WTC11 (cell line): ENCODE measurements around the gene KCNA1. TPM values are rescaled to one million over a fixed set of nuclear protein-coding genes. Genes with fewer than 3 reads are reported as not detected.

ENCODE experiments used
- ATAC-seq: fragments of 200-7000 bp; cut with Tn5 transposase; 2 replicates; pipeline ENCODE4 v1.10.0; 2021; ENCODE audit warnings: mild to moderate bottlenecking, moderate library complexity
- CTCF ChIA-PET: fragments of 300-600 bp; sonication (Branson Sonifier 250); formaldehyde crosslinking; loops from one replicate; lab custom pipeline; 2021; ENCODE audit warnings: antibody characterized with exemption; lab: Charles Lee
- POLR2A ChIA-PET: fragments of 350-600 bp; sonication (Branson Sonifier 250); formaldehyde crosslinking; loops from one replicate; lab custom pipeline; 2021; ENCODE audit warnings: antibody characterized with exemption; lab: Charles Lee
- DNase-seq: peaks from one replicate; pipeline ENCODE4 v3.0.0; 2021; ENCODE audit warnings: low spot score
- H3K27ac Mint-ChIP-seq: 2 replicates; pipeline ENCODE4 v1.8.0; 2021; ENCODE audit warnings: mixed read lengths
- H3K27me3 Mint-ChIP-seq: 2 replicates; pipeline ENCODE4 v1.8.0; 2021; ENCODE audit warnings: low read depth, mild to moderate bottlenecking, moderate library complexity, mixed read lengths
- H3K36me3 Mint-ChIP-seq: 2 replicates; pipeline ENCODE4 v1.8.0; 2021; ENCODE audit warnings: mixed read lengths
- H3K4me1 Mint-ChIP-seq: 2 replicates; pipeline ENCODE4 v1.8.0; 2022; ENCODE audit warnings: mixed read lengths
- H3K4me3 Mint-ChIP-seq: 2 replicates; pipeline ENCODE4 v1.8.0; 2021; ENCODE audit warnings: mild to moderate bottlenecking, moderate library complexity, mixed read lengths
- H3K9me3 Mint-ChIP-seq: 2 replicates; pipeline ENCODE4 v1.8.0; 2021; ENCODE audit warnings: mixed read lengths
- CDX4 ChIP-seq: fragments of 250-450 bp; sonication (Bioruptor Pico); IDR thresholded peaks from 2 replicates; pipeline ENCODE4 v1.9.0; 2021; ENCODE audit warnings: moderate library complexity, mild to moderate bottlenecking, inconsistent platforms, borderline replicate concordance
- CTCF ChIP-seq: fragments of 200-600 bp; IDR thresholded peaks from 2 replicates; pipeline ENCODE4 v1.8.0; 2022; ENCODE audit warnings: antibody characterized with exemption
- GABPB1 ChIP-seq: sonication (generic); formaldehyde crosslinking; IDR thresholded peaks from 2 replicates; pipeline ENCODE4 v1.8.1; 2023; ENCODE audit warnings: mild to moderate bottlenecking, missing genetic modification reagents
- GRHL2 ChIP-seq: fragments of 250-450 bp; sonication (Bioruptor Pico); IDR thresholded peaks from 2 replicates; pipeline ENCODE4 v1.8.0; 2022; ENCODE audit warnings: mild to moderate bottlenecking, moderate library complexity; ENCODE audit not compliant: insufficient replicate concordance, severe bottlenecking
- IRF2 ChIP-seq: sonication (generic); formaldehyde crosslinking; IDR thresholded peaks from 2 replicates; pipeline ENCODE4 v1.8.0; 2022; ENCODE audit warnings: low read depth, missing genetic modification reagents, borderline replicate concordance
- MLX ChIP-seq: sonication (generic); formaldehyde crosslinking; IDR thresholded peaks from 2 replicates; pipeline ENCODE4 v1.8.1; 2023; ENCODE audit warnings: mild to moderate bottlenecking, missing genetic modification reagents, moderate library complexity
- PRDM15 ChIP-seq: sonication (generic); formaldehyde crosslinking; IDR thresholded peaks from 2 replicates; pipeline ENCODE4 v1.8.0; 2022; ENCODE audit warnings: missing genetic modification reagents
- RELA ChIP-seq: sonication (generic); formaldehyde crosslinking; IDR thresholded peaks from 2 replicates; pipeline ENCODE4 v1.8.1; 2022; ENCODE audit warnings: missing genetic modification reagents, mild to moderate bottlenecking, borderline replicate concordance
- SMAD3 ChIP-seq: sonication (generic); formaldehyde crosslinking; IDR thresholded peaks from 2 replicates; pipeline ENCODE4 v1.8.0; 2022; ENCODE audit warnings: missing genetic modification reagents, mild to moderate bottlenecking, borderline replicate concordance
- SOX15 ChIP-seq: fragments of 250-450 bp; sonication (Bioruptor Pico); IDR thresholded peaks from 2 replicates; pipeline ENCODE4 v1.9.0; 2021; ENCODE audit warnings: mild to moderate bottlenecking
- TCF7 ChIP-seq: sonication (generic); formaldehyde crosslinking; IDR thresholded peaks from 2 replicates; pipeline ENCODE4 v1.8.0; 2022; ENCODE audit warnings: mild to moderate bottlenecking, low read depth, missing genetic modification reagents, moderate library complexity
- TP53 ChIP-seq: sonication (generic); formaldehyde crosslinking; IDR thresholded peaks from 2 replicates; pipeline ENCODE4 v1.8.1; 2023; ENCODE audit warnings: mild to moderate bottlenecking, missing genetic modification reagents
- USF2 ChIP-seq: sonication (generic); formaldehyde crosslinking; IDR thresholded peaks from 2 replicates; pipeline ENCODE4 v1.8.1; 2023; ENCODE audit warnings: mild to moderate bottlenecking, missing genetic modification reagents, moderate library complexity
- ZBTB21 ChIP-seq: sonication (generic); formaldehyde crosslinking; IDR thresholded peaks from 2 replicates; pipeline ENCODE4 v1.8.1; 2023; ENCODE audit warnings: mild to moderate bottlenecking, missing genetic modification reagents, borderline replicate concordance
- ZNF396 ChIP-seq: fragments of 250-450 bp; sonication (Bioruptor Pico); IDR thresholded peaks from 2 replicates; pipeline ENCODE4 v1.8.0; 2021; ENCODE audit warnings: mild to moderate bottlenecking, moderate library complexity, borderline replicate concordance
- total RNA-seq: library from RNA; stranded (reverse); gene quantifications from 3 replicates; pipeline ENCODE4 v1.2.3, GENCODE V29; 2021
- TF ChIP-seq, protein P1 (sequence below): sonication (generic); formaldehyde crosslinking; IDR thresholded peaks from 2 replicates; pipeline ENCODE4 v1.8.0; 2023; ENCODE audit warnings: missing genetic modification reagents, mild to moderate bottlenecking, borderline replicate concordance
- TF ChIP-seq, protein P2 (sequence below): sonication (generic); formaldehyde crosslinking; IDR thresholded peaks from 2 replicates; pipeline ENCODE4 v1.8.1; 2023; ENCODE audit warnings: mild to moderate bottlenecking, missing genetic modification reagents, borderline replicate concordance

KCNA1 gene
- total RNA-seq, 1 experiment from 2014 or later: 0.04 TPM

DNA sequence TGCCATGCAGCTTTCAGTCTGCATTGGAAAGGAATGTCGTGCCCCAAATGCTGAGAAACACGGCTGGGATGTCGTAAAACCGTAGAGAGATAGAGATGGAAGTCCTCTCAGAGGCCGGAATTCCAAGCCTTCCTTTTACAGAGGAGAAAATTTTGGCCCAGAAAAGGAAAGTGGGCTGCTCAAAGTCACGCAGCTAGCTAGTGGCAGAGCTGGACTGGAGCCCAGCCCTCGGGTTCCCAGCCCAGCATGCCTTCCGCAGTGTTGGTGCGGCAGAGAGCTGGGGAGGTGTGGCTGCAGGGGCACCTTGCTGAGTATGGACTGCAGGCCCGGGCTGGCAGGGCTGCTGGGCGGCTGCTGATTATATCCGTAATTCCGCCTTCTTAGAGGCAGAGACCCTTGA is 50.3 kb downstream of the KCNA1 start (continued):
- TF ChIP-seq CTCF (no peak), TP53 (CRISPR knock-in tag) (no peak), CDX4 (CRISPR knock-in tag) (no peak), SMAD3 (CRISPR knock-in tag) (no peak), ZNF396 (no peak), GRHL2 (CRISPR knock-in tag) (no peak), GABPB1 (CRISPR knock-in tag) (no peak), IRF2 (CRISPR knock-in tag) (no peak), MLX (CRISPR knock-in tag) (no peak), RELA (CRISPR knock-in tag) (no peak), ZBTB21 (CRISPR knock-in tag) (no peak)
- TF ChIP-seq, protein P1, sequence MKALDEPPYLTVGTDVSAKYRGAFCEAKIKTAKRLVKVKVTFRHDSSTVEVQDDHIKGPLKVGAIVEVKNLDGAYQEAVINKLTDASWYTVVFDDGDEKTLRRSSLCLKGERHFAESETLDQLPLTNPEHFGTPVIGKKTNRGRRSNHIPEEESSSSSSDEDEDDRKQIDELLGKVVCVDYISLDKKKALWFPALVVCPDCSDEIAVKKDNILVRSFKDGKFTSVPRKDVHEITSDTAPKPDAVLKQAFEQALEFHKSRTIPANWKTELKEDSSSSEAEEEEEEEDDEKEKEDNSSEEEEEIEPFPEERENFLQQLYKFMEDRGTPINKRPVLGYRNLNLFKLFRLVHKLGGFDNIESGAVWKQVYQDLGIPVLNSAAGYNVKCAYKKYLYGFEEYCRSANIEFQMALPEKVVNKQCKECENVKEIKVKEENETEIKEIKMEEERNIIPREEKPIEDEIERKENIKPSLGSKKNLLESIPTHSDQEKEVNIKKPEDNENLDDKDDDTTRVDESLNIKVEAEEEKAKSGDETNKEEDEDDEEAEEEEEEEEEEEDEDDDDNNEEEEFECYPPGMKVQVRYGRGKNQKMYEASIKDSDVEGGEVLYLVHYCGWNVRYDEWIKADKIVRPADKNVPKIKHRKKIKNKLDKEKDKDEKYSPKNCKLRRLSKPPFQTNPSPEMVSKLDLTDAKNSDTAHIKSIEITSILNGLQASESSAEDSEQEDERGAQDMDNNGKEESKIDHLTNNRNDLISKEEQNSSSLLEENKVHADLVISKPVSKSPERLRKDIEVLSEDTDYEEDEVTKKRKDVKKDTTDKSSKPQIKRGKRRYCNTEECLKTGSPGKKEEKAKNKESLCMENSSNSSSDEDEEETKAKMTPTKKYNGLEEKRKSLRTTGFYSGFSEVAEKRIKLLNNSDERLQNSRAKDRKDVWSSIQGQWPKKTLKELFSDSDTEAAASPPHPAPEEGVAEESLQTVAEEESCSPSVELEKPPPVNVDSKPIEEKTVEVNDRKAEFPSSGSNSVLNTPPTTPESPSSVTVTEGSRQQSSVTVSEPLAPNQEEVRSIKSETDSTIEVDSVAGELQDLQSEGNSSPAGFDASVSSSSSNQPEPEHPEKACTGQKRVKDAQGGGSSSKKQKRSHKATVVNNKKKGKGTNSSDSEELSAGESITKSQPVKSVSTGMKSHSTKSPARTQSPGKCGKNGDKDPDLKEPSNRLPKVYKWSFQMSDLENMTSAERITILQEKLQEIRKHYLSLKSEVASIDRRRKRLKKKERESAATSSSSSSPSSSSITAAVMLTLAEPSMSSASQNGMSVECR (CRISPR knock-in tag): no peak
- TF ChIP-seq, protein P2, sequence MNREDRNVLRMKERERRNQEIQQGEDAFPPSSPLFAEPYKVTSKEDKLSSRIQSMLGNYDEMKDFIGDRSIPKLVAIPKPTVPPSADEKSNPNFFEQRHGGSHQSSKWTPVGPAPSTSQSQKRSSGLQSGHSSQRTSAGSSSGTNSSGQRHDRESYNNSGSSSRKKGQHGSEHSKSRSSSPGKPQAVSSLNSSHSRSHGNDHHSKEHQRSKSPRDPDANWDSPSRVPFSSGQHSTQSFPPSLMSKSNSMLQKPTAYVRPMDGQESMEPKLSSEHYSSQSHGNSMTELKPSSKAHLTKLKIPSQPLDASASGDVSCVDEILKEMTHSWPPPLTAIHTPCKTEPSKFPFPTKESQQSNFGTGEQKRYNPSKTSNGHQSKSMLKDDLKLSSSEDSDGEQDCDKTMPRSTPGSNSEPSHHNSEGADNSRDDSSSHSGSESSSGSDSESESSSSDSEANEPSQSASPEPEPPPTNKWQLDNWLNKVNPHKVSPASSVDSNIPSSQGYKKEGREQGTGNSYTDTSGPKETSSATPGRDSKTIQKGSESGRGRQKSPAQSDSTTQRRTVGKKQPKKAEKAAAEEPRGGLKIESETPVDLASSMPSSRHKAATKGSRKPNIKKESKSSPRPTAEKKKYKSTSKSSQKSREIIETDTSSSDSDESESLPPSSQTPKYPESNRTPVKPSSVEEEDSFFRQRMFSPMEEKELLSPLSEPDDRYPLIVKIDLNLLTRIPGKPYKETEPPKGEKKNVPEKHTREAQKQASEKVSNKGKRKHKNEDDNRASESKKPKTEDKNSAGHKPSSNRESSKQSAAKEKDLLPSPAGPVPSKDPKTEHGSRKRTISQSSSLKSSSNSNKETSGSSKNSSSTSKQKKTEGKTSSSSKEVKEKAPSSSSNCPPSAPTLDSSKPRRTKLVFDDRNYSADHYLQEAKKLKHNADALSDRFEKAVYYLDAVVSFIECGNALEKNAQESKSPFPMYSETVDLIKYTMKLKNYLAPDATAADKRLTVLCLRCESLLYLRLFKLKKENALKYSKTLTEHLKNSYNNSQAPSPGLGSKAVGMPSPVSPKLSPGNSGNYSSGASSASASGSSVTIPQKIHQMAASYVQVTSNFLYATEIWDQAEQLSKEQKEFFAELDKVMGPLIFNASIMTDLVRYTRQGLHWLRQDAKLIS (CRISPR knock-in tag): no peak

DNA sequence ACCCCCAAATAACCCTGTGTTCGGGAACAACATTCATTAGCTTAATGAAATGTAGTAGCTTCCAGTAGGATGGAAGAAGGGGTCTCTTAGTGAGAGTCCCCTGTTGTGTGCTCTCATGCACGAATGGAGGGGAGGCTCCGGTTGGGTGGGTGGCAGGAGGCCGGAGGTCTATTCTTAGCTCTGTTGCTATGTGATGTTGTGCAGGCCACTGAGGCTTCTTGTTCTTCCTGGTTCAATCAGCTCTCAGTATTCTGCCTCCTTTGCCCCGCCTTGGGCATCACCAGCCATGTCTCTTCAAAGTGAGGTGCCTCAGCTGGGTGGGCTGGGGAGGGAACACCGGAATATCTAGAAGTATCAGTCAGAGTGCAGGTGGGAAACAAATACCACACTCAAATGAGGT is 50.8 kb downstream of the KCNA1 start:
- H3K9me3 Mint-ChIP-seq: no peaks in the 10 kb centered on the region
- H3K4me3 Mint-ChIP-seq: no peak overlapping the region
- no peaks in the 10 kb centered on the region for H3K36me3 Mint-ChIP-seq
- H3K27ac Mint-ChIP-seq: no peak overlapping the region
- DNase-seq (no peak), ATAC-seq (no peak)
- ChIA-PET CTCF (interaction anchor here (0.8 to 2.2 kb wide), 5 partner anchors 15 to 111 kb away, joined by 3 to 10 read pairs (median 4); no protein-coding TSS in a partner anchor), POLR2A (no interaction called here)
- H3K27me3 Mint-ChIP-seq: peaks cover 9% of the 10 kb centered on the region
- peaks cover 6% of the 10 kb centered on the region for H3K4me1 Mint-ChIP-seq
- TF ChIP-seq USF2 (CRISPR knock-in tag): no peak
- TF ChIP-seq PRDM15 (CRISPR knock-in tag): no peak
- no peak for TF ChIP-seq TCF7 (CRISPR knock-in tag)
- TF ChIP-seq IRF2 (CRISPR knock-in tag): no peak
- no peak for TF ChIP-seq SOX15 (CRISPR knock-in tag)
